DND-41 (cell line): ENCODE measurements around the gene DLGAP1.
"Not testable (repeated sequence)": the region's sequence is repeated elsewhere in the genome, so short reads cannot be mapped to it uniquely, and the experiment has no call there.

ENCODE experiments used
- ATAC-seq: fragments of 200-7000 bp; cut with Tn5 transposase; 3 replicates; pipeline ENCODE4 v1.9.1; 2021; ENCODE audit warnings: low read depth; ENCODE audit not compliant: insufficient read depth
- DNase-seq: peaks from one replicate; pipeline ENCODE4 v3.0.0-alpha.2; 2020
- H2AFZ ChIP-seq: 2 replicates; pipeline ENCODE4 v1.6.0; 2012; ENCODE audit warnings: low read depth, low read length
- H3K27ac ChIP-seq: 2 replicates; pipeline ENCODE4 v1.5.1; 2012; ENCODE audit warnings: low read length, inconsistent platforms
- H3K27me3 ChIP-seq: fragments of 200-600 bp; sonication (generic); 2 replicates; pipeline ENCODE4 v1.6.0; 2012; ENCODE audit warnings: low read length, mild to moderate bottlenecking, inconsistent platforms; ENCODE audit not compliant: insufficient read depth, poor library complexity
- H3K36me3 ChIP-seq: 2 replicates; pipeline ENCODE4 v1.5.1; 2012; ENCODE audit warnings: low read length, inconsistent platforms; ENCODE audit not compliant: insufficient read depth
- H3K4me1 ChIP-seq: 2 replicates; pipeline ENCODE4 v1.5.1; 2012; ENCODE audit warnings: mild to moderate bottlenecking, low read length; ENCODE audit not compliant: insufficient read depth
- H3K4me2 ChIP-seq: 2 replicates; pipeline ENCODE4 v1.6.0; 2012; ENCODE audit warnings: mild to moderate bottlenecking, moderate library complexity, low read length, inconsistent platforms; ENCODE audit not compliant: insufficient read depth
- H3K4me3 ChIP-seq, 2 experiments: fragments of 200-600 bp in 1 of 2; shearing (Covaris generic) in 1 of 2; 2 replicates each; pipeline ENCODE4 v1.5.1; 2012 to 2016; ENCODE audit warnings: inconsistent platforms in 2 of 2, low read length in 2 of 2, mild to moderate bottlenecking in 2 of 2, low read depth in 1 of 2, moderate library complexity in 1 of 2
- H3K79me2 ChIP-seq: 2 replicates; pipeline ENCODE4 v1.6.0; 2012; ENCODE audit warnings: low read length, inconsistent platforms; ENCODE audit not compliant: insufficient read depth
- H3K9ac ChIP-seq: 2 replicates; pipeline ENCODE4 v1.6.0; 2012; ENCODE audit warnings: low read depth, mild to moderate bottlenecking, inconsistent platforms, low read length, moderate library complexity
- H3K9me3 ChIP-seq: 2 replicates; pipeline ENCODE4 v1.5.1; 2012; ENCODE audit warnings: low read length, moderate library complexity, mild to moderate bottlenecking, inconsistent platforms; ENCODE audit not compliant: insufficient read depth, severe bottlenecking
- H4K20me1 ChIP-seq: 2 replicates; pipeline ENCODE4 v1.6.0; 2012; ENCODE audit warnings: low read length; ENCODE audit not compliant: insufficient read depth
- CTCF ChIP-seq: IDR thresholded peaks from 2 replicates; pipeline ENCODE4 v1.5.1; 2012; ENCODE audit warnings: borderline replicate concordance, low read length, moderate library complexity, mild to moderate bottlenecking; ENCODE audit not compliant: poor library complexity, severe bottlenecking; ENCODE audit errors: extremely low read depth
- EZH2 ChIP-seq: IDR thresholded peaks from 3 replicates; pipeline ENCODE4 v1.6.1; 2012; ENCODE audit warnings: borderline replicate concordance, low read depth, mild to moderate bottlenecking, moderate library complexity, low read length, inconsistent platforms; ENCODE audit not compliant: severe bottlenecking

DLGAP1 gene

GRCh38 chr18:3583873-3584247, 871.2 kb downstream of the DLGAP1 start:
- H3K4me3 ChIP-seq = no peak overlapping the region
- no peak for DNase-seq
- H4K20me1 ChIP-seq = no peaks in the 10 kb centered on the region
- TF ChIP-seq EZH2 (no peak), CTCF (no peak)
- no peaks in the 10 kb centered on the region for H3K79me2 ChIP-seq
- H3K4me2 ChIP-seq = no peak overlapping the region
- H3K27me3 ChIP-seq = no peaks in the 10 kb centered on the region
- H2AFZ ChIP-seq = no peak overlapping the region
- H3K27ac ChIP-seq = no peak overlapping the region
- no peaks in the 10 kb centered on the region for H3K36me3 ChIP-seq
- H3K9me3 ChIP-seq = no peaks in the 10 kb centered on the region
- no peak overlapping the region for H3K9ac ChIP-seq
- no peak for ATAC-seq
- H3K4me1 ChIP-seq = no peaks in the 10 kb centered on the region

GRCh38 chr18:3583106-3583872, 871.8 kb downstream of the DLGAP1 start:
- H3K9me3 ChIP-seq, H4K20me1 ChIP-seq, H2AFZ ChIP-seq, H3K36me3 ChIP-seq, H3K9ac ChIP-seq, H3K79me2 ChIP-seq, H3K4me1 ChIP-seq, DNase-seq, ATAC-seq, H3K27ac ChIP-seq, H3K4me2 ChIP-seq, H3K27me3 ChIP-seq, H3K4me3 ChIP-seq: not testable (repeated sequence)

GRCh38 chr18:3581890-3582289, 873.2 kb downstream of the DLGAP1 start:
- Histone ChIP-seq H4K20me1 (no peaks in the 10 kb centered on the region), H3K9ac (no peak overlapping the region), H3K4me2 (no peak overlapping the region), H3K4me1 (no peaks in the 10 kb centered on the region), H3K27ac (no peak overlapping the region), H3K4me3 (no peak overlapping the region), H3K27me3 (no peaks in the 10 kb centered on the region), H3K36me3 (no peaks in the 10 kb centered on the region), H3K79me2 (no peaks in the 10 kb centered on the region), H2AFZ (no peak overlapping the region), H3K9me3 (no peaks in the 10 kb centered on the region)
- ATAC-seq = no peak
- TF ChIP-seq EZH2 (no peak), CTCF (no peak)
- no peak for DNase-seq

GRCh38 chr18:3580523-3581025, 874.5 kb downstream of the DLGAP1 start:
- H3K9ac ChIP-seq, H3K79me2 ChIP-seq, H2AFZ ChIP-seq, DNase-seq, H3K27ac ChIP-seq, H4K20me1 ChIP-seq, H3K9me3 ChIP-seq, H3K27me3 ChIP-seq, H3K36me3 ChIP-seq, H3K4me1 ChIP-seq, H3K4me3 ChIP-seq, ATAC-seq, H3K4me2 ChIP-seq: not testable (repeated sequence)
